Neural cell (in vitro differentiated cells): Measurements from ENCODE around the gene TBKBP1. TPM values are rescaled to one million over a fixed set of nuclear protein-coding genes. Genes with fewer than 3 reads are reported as not detected.
A peak's percentile ranks its signal among the peaks of the same experiment; 100 is the strongest.

Source experiments
- H2AFZ ChIP-seq: fragments of 200-600, 300-800 bp; sonication (generic), shearing (Covaris generic); 2 replicates; pipeline ENCODE4 v1.6.0; 2014; ENCODE audit warnings: low read depth, mild to moderate bottlenecking, antibody characterized with exemption, low read length, moderate library complexity
- H3F3A ChIP-seq: fragments of 200-600 bp; shearing (Covaris generic); 2 replicates; pipeline ENCODE4 v1.6.1; 2016; ENCODE audit warnings: mild to moderate bottlenecking, moderate library complexity, mixed read lengths, antibody characterized with exemption, low read length; ENCODE audit not compliant: insufficient read depth, poor library complexity, severe bottlenecking
- H3K27ac ChIP-seq: fragments of 200-600, 300-800 bp; sonication (generic), shearing (Covaris generic); 2 replicates; pipeline ENCODE4 v1.5.1; 2014; ENCODE audit warnings: mild to moderate bottlenecking, low read length, moderate library complexity
- H3K27me3 ChIP-seq: fragments of 300-800, 200-600 bp; sonication (generic), shearing (Covaris generic); 2 replicates; pipeline ENCODE4 v1.6.0; 2014; ENCODE audit warnings: mild to moderate bottlenecking, low read depth, low read length, moderate library complexity; ENCODE audit not compliant: insufficient read depth
- H3K36me3 ChIP-seq: fragments of 300-800, 200-600 bp; sonication (generic), shearing (Covaris generic); 2 replicates; pipeline ENCODE4 v1.5.1; 2014; ENCODE audit warnings: mild to moderate bottlenecking, antibody characterized with exemption, low read length, moderate library complexity; ENCODE audit not compliant: insufficient read depth
- H3K4me2 ChIP-seq: fragments of 300-800, 200-600 bp; sonication (generic), shearing (Covaris generic); 2 replicates; pipeline ENCODE4 v1.6.0; 2014; ENCODE audit warnings: mild to moderate bottlenecking, low read length
- H3K4me3 ChIP-seq: fragments of 300-800, 200-600 bp; sonication (generic), shearing (Covaris generic); 2 replicates; pipeline ENCODE4 v1.5.1; 2014; ENCODE audit warnings: mild to moderate bottlenecking, low read length, moderate library complexity
- H3K79me2 ChIP-seq: fragments of 200-600 bp; shearing (Covaris generic); replicated peaks from 2 replicates; pipeline ENCODE4 v1.6.0; 2014; ENCODE audit warnings: mild to moderate bottlenecking, low read length, moderate library complexity; ENCODE audit not compliant: insufficient read depth
- H3K9ac ChIP-seq: fragments of 300-800, 200-600 bp; sonication (generic), shearing (Covaris generic); 2 replicates; pipeline ENCODE4 v1.6.1; 2016; ENCODE audit warnings: mild to moderate bottlenecking, low read length, mixed read lengths
- H3K9me2 ChIP-seq: fragments of 200-600 bp; shearing (Covaris generic); 2 replicates; pipeline ENCODE4 v1.6.1; 2016; ENCODE audit warnings: mild to moderate bottlenecking, low read length, mixed read lengths; ENCODE audit not compliant: insufficient read depth
- H3K9me3 ChIP-seq: fragments of 200-600, 300-800 bp; sonication (generic), shearing (Covaris generic); 2 replicates; pipeline ENCODE4 v1.6.1; 2016; ENCODE audit warnings: mild to moderate bottlenecking, mixed run types, low read length, moderate library complexity, mixed read lengths
- H4K20me1 ChIP-seq: fragments of 200-600 bp; shearing (Covaris generic); 2 replicates; pipeline ENCODE4 v1.6.1; 2016; ENCODE audit warnings: mild to moderate bottlenecking, mixed run types; ENCODE audit not compliant: insufficient read depth
- CTCF ChIP-seq: fragments of 450-650 bp; IDR thresholded peaks from 2 replicates; pipeline ENCODE4 v1.5.1; 2014; ENCODE audit warnings: antibody characterized with exemption, mild to moderate bottlenecking, moderate library complexity; ENCODE audit not compliant: poor library complexity, severe bottlenecking
- EP300 ChIP-seq: fragments of 450-650 bp; conservative IDR thresholded peaks from 2 replicates; pipeline ENCODE4 v1.6.1; 2014; ENCODE audit warnings: antibody characterized with exemption, mild to moderate bottlenecking, moderate library complexity; ENCODE audit not compliant: poor library complexity, severe bottlenecking
- EZH2 ChIP-seq: fragments of 200-600, 300-800 bp; shearing (Covaris generic), sonication (generic); IDR thresholded peaks from 2 replicates; pipeline ENCODE4 v1.6.1; 2014; ENCODE audit warnings: antibody characterized with exemption, low read length, borderline replicate concordance, mild to moderate bottlenecking; ENCODE audit not compliant: insufficient read depth, poor library complexity, severe bottlenecking
- MXI1 ChIP-seq: fragments of 450-650 bp; conservative IDR thresholded peaks from 2 replicates; pipeline ENCODE4 v1.6.1; 2014; ENCODE audit warnings: antibody characterized with exemption, mild to moderate bottlenecking; ENCODE audit not compliant: poor library complexity, severe bottlenecking
- POLR2AphosphoS5 ChIP-seq: IDR thresholded peaks from 2 replicates; pipeline ENCODE4 v1.6.1; 2012
- RAD21 ChIP-seq: fragments of 450-650 bp; conservative IDR thresholded peaks from 2 replicates; pipeline ENCODE4 v1.6.1; 2014; ENCODE audit warnings: antibody characterized with exemption, mild to moderate bottlenecking, moderate library complexity
- REST ChIP-seq: IDR thresholded peaks from 2 replicates; pipeline ENCODE4 v1.6.1; 2012; ENCODE audit warnings: borderline replicate concordance
- SMC3 ChIP-seq: fragments of 450-650 bp; conservative IDR thresholded peaks from 2 replicates; pipeline ENCODE4 v1.6.1; 2014; ENCODE audit warnings: antibody characterized with exemption, mild to moderate bottlenecking, moderate library complexity; ENCODE audit not compliant: poor library complexity
- TAF1 ChIP-seq: IDR thresholded peaks from 2 replicates; pipeline ENCODE4 v1.6.1; 2012; ENCODE audit warnings: low read depth
- polyA plus RNA-seq: library from polyadenylated mRNA; depleted of rRNA; stranded (reverse); fragments of >200 nt; gene quantifications from 2 replicates; pipeline ENCODE4 v1.2.3, GENCODE V29; 2014

The TBKBP1 gene
- polyA plus RNA-seq, 1 donor from 2014 or later: 25.4 TPM

- Histone ChIP-seq H3K36me3 (no peaks in the 10 kb centered on the region), H3F3A (no peaks in the 10 kb centered on the region), H3K4me3 (peak overlapping the region; percentile 61), H3K4me2 (no peak overlapping the region), H4K20me1 (no peaks in the 10 kb centered on the region), H3K79me2 (no peaks in the 10 kb centered on the region), H3K27me3 (peaks cover 64% of the 10 kb centered on the region), H3K27ac (no peak overlapping the region), H3K9me3 (no peaks in the 10 kb centered on the region), H3K9me2 (no peaks in the 10 kb centered on the region), H2AFZ (no peak overlapping the region), H3K9ac (no peak overlapping the region)
- no peak for TF ChIP-seq REST
- TF ChIP-seq CTCF: no peak
- no peak for TF ChIP-seq RAD21
- no peak for TF ChIP-seq EZH2
- TF ChIP-seq TAF1: no peak
- no peak for TF ChIP-seq SMC3
- TF ChIP-seq EP300: no peak
- TF ChIP-seq POLR2AphosphoS5: no peak
- no peak for TF ChIP-seq MXI1
These were observed 38.6 kb downstream of the TBKBP1 start for GRCh38 chr17:47732399-47733046.

DNA sequence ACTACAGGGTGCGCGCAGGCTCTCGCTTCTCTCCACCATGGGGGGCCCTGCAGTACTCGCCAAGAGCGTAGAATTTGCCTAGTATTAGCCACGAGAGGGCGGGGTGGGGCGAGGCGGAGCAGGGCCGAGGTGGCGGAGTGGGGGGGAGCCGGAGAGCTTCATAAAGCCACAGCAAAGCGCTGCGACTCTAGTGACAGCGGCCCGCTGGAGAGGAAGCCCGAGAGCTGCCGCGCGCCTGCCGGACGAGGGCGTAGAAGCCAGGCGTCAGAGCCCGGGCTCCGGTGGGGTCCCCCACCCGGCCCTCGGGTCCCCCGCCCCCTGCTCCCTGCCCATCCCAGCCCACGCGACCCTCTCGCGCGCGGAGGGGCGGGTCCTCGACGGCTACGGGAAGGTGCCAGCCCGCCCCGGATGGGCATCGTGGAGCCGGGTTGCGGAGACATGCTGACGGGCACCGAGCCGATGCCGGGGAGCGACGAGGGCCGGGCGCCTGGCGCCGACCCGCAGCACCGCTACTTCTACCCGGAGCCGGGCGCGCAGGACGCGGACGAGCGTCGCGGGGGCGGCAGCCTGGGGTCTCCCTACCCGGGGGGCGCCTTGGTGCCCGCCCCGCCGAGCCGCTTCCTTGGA is 39.2 kb downstream of the TBKBP1 start, which contains the start of gene TBX21:
Gene TBX21, plus strand, starts transcription at position 190 of the 627 bp plus-strand sequence. Its CDS starts 219 bp downstream, at position 409.
- Histone ChIP-seq H3K79me2 (no peaks in the 10 kb centered on the region), H4K20me1 (no peaks in the 10 kb centered on the region), H3K27ac (no peak within 1 kb of the TSS), H3K9me3 (no peaks in the 10 kb centered on the region), H3K36me3 (no peaks in the 10 kb centered on the region), H3F3A (no peaks in the 10 kb centered on the region), H3K9ac (no peak within 1 kb of the TSS), H3K4me2 (no peak within 1 kb of the TSS), H3K4me3 (peak within 1 kb of the TSS; percentile 61), H2AFZ (no peak within 1 kb of the TSS), H3K9me2 (no peaks in the 10 kb centered on the region), H3K27me3 (peaks cover 64% of the 10 kb centered on the region)
- no peak for TF ChIP-seq REST
- no peak for TF ChIP-seq EZH2
